ENCODE measurements around the gene N4BP3. TPM values are rescaled to one million over a fixed set of nuclear protein-coding genes. Genes with fewer than 3 reads are reported as not detected.

Gene N4BP3
- total and polyA plus RNA-seq, 2 of the 13 experiments (the other 11 are each of a cell fraction or from before 2014, with no cell fraction given) = 0.13 TPM; not detected in 1

GRCh38 chr5:178072749-178073148 is 40.6 kb upstream of the N4BP3 start:
- no peak for FAIRE-seq
- Histone ChIP-seq H3K79me2 (ENCODE audit: insufficient read depth, low read length) (no peaks in the 10 kb centered on the region), H3K9ac (ENCODE audit: insufficient read depth, low read depth, low read length) (no peak overlapping the region), H3K4me2 (ENCODE audit: low read depth, low read length) (no peak overlapping the region), H3K4me3 (replicated peaks in 1 of 3; ENCODE audit: insufficient read depth in 1 of 3, low read depth in 2 of 3, low read length in 3 of 3) (no peak overlapping the region), H3K9me3 (ENCODE audit: low read length) (no peaks in the 10 kb centered on the region), H2AFZ (ENCODE audit: low read length) (no peak overlapping the region), H4K20me1 (ENCODE audit: insufficient read depth, low read length) (no peaks in the 10 kb centered on the region), H3K4me1 (ENCODE audit: insufficient read depth, low read length) (peaks cover 13% of the 10 kb centered on the region; the same call in 1 of the 2 replicates), H3K27me3 (ENCODE audit: control insufficient read depth in 1 of 2, insufficient read depth in 2 of 2, low read length in 2 of 2) (peaks cover 3 to 11% of the 10 kb centered on the region in 2 experiments; a peak in 4 of 5 replicates), H3K27ac (ENCODE audit: extremely low read length, insufficient read depth, low read length) (no peak overlapping the region), H3K36me3 (replicated peaks in 1 of 2; ENCODE audit: control insufficient read depth in 1 of 2, insufficient read depth in 2 of 2, low read length in 2 of 2) (no peaks in the 10 kb centered on the region)
- intact Hi-C loops (cut with micrococcal nuclease; ENCODE audit: unreplicated experiment) = no loop called here
- CTCF ChIA-PET (ENCODE audit: low intra/inter-chr PET ratio, low total read pairs) = no interaction called here
- POLR2A ChIA-PET = no interaction called here
- 82% methylated on average over 10 of the region's 10 CpGs for WGBS (ENCODE audit: low lambda C conversion rate)
- no peak for ATAC-seq
- no peak for TF ChIP-seq ZIK1 (CRISPR knock-in tag; IDR thresholded peaks at IDR 0.05; ENCODE audit: borderline replicate concordance, low read depth)
- TF ChIP-seq ZNF513 (CRISPR knock-in tag; conservative IDR thresholded peaks at IDR 0.05) = no peak
- no peak for TF ChIP-seq IRF2 (CRISPR knock-in tag; IDR thresholded peaks at IDR 0.05)
- TF ChIP-seq ZNF367 (CRISPR knock-in tag; IDR thresholded peaks at IDR 0.05; ENCODE audit: borderline replicate concordance) = no peak
- no peak for TF ChIP-seq THYN1 (CRISPR knock-in tag; IDR thresholded peaks at IDR 0.05; ENCODE audit: borderline replicate concordance, low read depth)
- no peak for DNase-seq (ENCODE audit: low spot score)
- BruUV-seq (replicated peaks) = no TSS peak
- in situ Hi-C loops (cut with HindIII; ENCODE audit: extremely low pct_ligation_motif_present, low pct_unique_long_range_greater_than_20kb) = loop anchor here (25.0 kb wide), 1 partner anchor 460 kb away; the partner anchor contains the start of gene B4GALT7

- Histone ChIP-seq H3K27me3 (ENCODE audit: control insufficient read depth in 1 of 2, insufficient read depth in 2 of 2, low read length in 2 of 2) (peaks cover 3 to 18% of the 10 kb centered on the region in 2 experiments; a peak in 3 of 5 replicates), H4K20me1 (ENCODE audit: insufficient read depth, low read length) (no peaks in the 10 kb centered on the region), H3K27ac (ENCODE audit: extremely low read length, insufficient read depth, low read length) (no peak overlapping the region), H3K79me2 (ENCODE audit: insufficient read depth, low read length) (no peaks in the 10 kb centered on the region), H3K4me1 (ENCODE audit: insufficient read depth, low read length) (peaks cover 13% of the 10 kb centered on the region; the same call in 1 of the 2 replicates), H3K4me2 (ENCODE audit: low read depth, low read length) (peak overlapping the region; percentile 30; the same call in 1 of the 2 replicates), H3K4me3 (replicated peaks in 1 of 3; ENCODE audit: insufficient read depth in 1 of 3, low read depth in 2 of 3, low read length in 3 of 3) (no peak overlapping the region), H3K9me3 (ENCODE audit: low read length) (no peaks in the 10 kb centered on the region), H3K36me3 (replicated peaks in 1 of 2; ENCODE audit: control insufficient read depth in 1 of 2, insufficient read depth in 2 of 2, low read length in 2 of 2) (no peaks in the 10 kb centered on the region), H2AFZ (ENCODE audit: low read length) (no peak overlapping the region), H3K9ac (ENCODE audit: insufficient read depth, low read depth, low read length) (no peak overlapping the region)
- no peak for FAIRE-seq
- POLR2A ChIA-PET = no interaction called here
- intact Hi-C loops (cut with micrococcal nuclease; ENCODE audit: unreplicated experiment) = no loop called here
- in situ Hi-C loops (cut with HindIII; ENCODE audit: extremely low pct_ligation_motif_present, low pct_unique_long_range_greater_than_20kb) = loop anchor here (25.0 kb wide), 1 partner anchor 462 kb away; the partner anchor contains the start of gene B4GALT7
- CTCF ChIA-PET (ENCODE audit: low intra/inter-chr PET ratio, low total read pairs) = no interaction called here
- WGBS (ENCODE audit: low lambda C conversion rate) = 26% methylated on average over 7 of the region's 14 CpGs
- peak; percentile 70 for ATAC-seq
- BruUV-seq (replicated peaks) = no TSS peak
- DNase-seq (ENCODE audit: low spot score) = peak; percentile 72
- TF ChIP-seq STAG1 (CRISPR knock-in tag; IDR thresholded peaks at IDR 0.05) (0 out of 2 replicates have a peak, but pooled peaks have one; percentile 14), MAX (IDR thresholded peaks at IDR 0.05) (peak; percentile 54; the same call in 1 of the 2 replicates), ZNF543 (CRISPR knock-in tag; IDR thresholded peaks at IDR 0.05) (peak; percentile 41; the same call in 1 of the 2 replicates), ZNF747 (CRISPR knock-in tag; IDR thresholded peaks at IDR 0.05; ENCODE audit: borderline replicate concordance) (no peak), SOX5 (CRISPR knock-in tag; IDR thresholded peaks at IDR 0.05; ENCODE audit: borderline replicate concordance) (0 out of 2 replicates have a peak, but pooled peaks have one; percentile 10), SAP130 (CRISPR knock-in tag; IDR thresholded peaks at IDR 0.05; ENCODE audit: low read depth) (peak; percentile 35; the same call in 1 of the 2 replicates), ZFP62 (CRISPR knock-in tag; IDR thresholded peaks at IDR 0.05) (no peak)
- TF ChIP-seq, protein P1, sequence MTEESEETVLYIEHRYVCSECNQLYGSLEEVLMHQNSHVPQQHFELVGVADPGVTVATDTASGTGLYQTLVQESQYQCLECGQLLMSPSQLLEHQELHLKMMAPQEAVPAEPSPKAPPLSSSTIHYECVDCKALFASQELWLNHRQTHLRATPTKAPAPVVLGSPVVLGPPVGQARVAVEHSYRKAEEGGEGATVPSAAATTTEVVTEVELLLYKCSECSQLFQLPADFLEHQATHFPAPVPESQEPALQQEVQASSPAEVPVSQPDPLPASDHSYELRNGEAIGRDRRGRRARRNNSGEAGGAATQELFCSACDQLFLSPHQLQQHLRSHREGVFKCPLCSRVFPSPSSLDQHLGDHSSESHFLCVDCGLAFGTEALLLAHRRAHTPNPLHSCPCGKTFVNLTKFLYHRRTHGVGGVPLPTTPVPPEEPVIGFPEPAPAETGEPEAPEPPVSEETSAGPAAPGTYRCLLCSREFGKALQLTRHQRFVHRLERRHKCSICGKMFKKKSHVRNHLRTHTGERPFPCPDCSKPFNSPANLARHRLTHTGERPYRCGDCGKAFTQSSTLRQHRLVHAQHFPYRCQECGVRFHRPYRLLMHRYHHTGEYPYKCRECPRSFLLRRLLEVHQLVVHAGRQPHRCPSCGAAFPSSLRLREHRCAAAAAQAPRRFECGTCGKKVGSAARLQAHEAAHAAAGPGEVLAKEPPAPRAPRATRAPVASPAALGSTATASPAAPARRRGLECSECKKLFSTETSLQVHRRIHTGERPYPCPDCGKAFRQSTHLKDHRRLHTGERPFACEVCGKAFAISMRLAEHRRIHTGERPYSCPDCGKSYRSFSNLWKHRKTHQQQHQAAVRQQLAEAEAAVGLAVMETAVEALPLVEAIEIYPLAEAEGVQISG (CRISPR knock-in tag; IDR thresholded peaks at IDR 0.05) = 0 out of 2 replicates have a peak, but pooled peaks have one; percentile 45
Measured at GRCh38 chr5:178074266-178074952, 38.9 kb upstream of the N4BP3 start.
